Neural cell (in vitro differentiated cells): Measurements from ENCODE around the gene H6PD. TPM values are rescaled to one million over a fixed set of nuclear protein-coding genes. Genes with fewer than 3 reads are reported as not detected.

ENCODE experiments used
- H2AFZ ChIP-seq: fragments of 200-600, 300-800 bp; sonication (generic), shearing (Covaris generic); 2 replicates; pipeline ENCODE4 v1.6.0; 2014; ENCODE audit warnings: low read depth, mild to moderate bottlenecking, antibody characterized with exemption, low read length, moderate library complexity
- H3F3A ChIP-seq: fragments of 200-600 bp; shearing (Covaris generic); 2 replicates; pipeline ENCODE4 v1.6.1; 2016; ENCODE audit warnings: mild to moderate bottlenecking, moderate library complexity, mixed read lengths, antibody characterized with exemption, low read length; ENCODE audit not compliant: insufficient read depth, poor library complexity, severe bottlenecking
- H3K27ac ChIP-seq: fragments of 200-600, 300-800 bp; sonication (generic), shearing (Covaris generic); 2 replicates; pipeline ENCODE4 v1.5.1; 2014; ENCODE audit warnings: mild to moderate bottlenecking, low read length, moderate library complexity
- H3K27me3 ChIP-seq: fragments of 300-800, 200-600 bp; sonication (generic), shearing (Covaris generic); 2 replicates; pipeline ENCODE4 v1.6.0; 2014; ENCODE audit warnings: mild to moderate bottlenecking, low read depth, low read length, moderate library complexity; ENCODE audit not compliant: insufficient read depth
- H3K36me3 ChIP-seq: fragments of 300-800, 200-600 bp; sonication (generic), shearing (Covaris generic); 2 replicates; pipeline ENCODE4 v1.5.1; 2014; ENCODE audit warnings: mild to moderate bottlenecking, antibody characterized with exemption, low read length, moderate library complexity; ENCODE audit not compliant: insufficient read depth
- H3K4me2 ChIP-seq: fragments of 300-800, 200-600 bp; sonication (generic), shearing (Covaris generic); 2 replicates; pipeline ENCODE4 v1.6.0; 2014; ENCODE audit warnings: mild to moderate bottlenecking, low read length
- H3K4me3 ChIP-seq: fragments of 300-800, 200-600 bp; sonication (generic), shearing (Covaris generic); 2 replicates; pipeline ENCODE4 v1.5.1; 2014; ENCODE audit warnings: mild to moderate bottlenecking, low read length, moderate library complexity
- H3K79me2 ChIP-seq: fragments of 200-600 bp; shearing (Covaris generic); replicated peaks from 2 replicates; pipeline ENCODE4 v1.6.0; 2014; ENCODE audit warnings: mild to moderate bottlenecking, low read length, moderate library complexity; ENCODE audit not compliant: insufficient read depth
- H3K9ac ChIP-seq: fragments of 300-800, 200-600 bp; sonication (generic), shearing (Covaris generic); 2 replicates; pipeline ENCODE4 v1.6.1; 2016; ENCODE audit warnings: mild to moderate bottlenecking, low read length, mixed read lengths
- H3K9me2 ChIP-seq: fragments of 200-600 bp; shearing (Covaris generic); 2 replicates; pipeline ENCODE4 v1.6.1; 2016; ENCODE audit warnings: mild to moderate bottlenecking, low read length, mixed read lengths; ENCODE audit not compliant: insufficient read depth
- H3K9me3 ChIP-seq: fragments of 200-600, 300-800 bp; sonication (generic), shearing (Covaris generic); 2 replicates; pipeline ENCODE4 v1.6.1; 2016; ENCODE audit warnings: mild to moderate bottlenecking, mixed run types, low read length, moderate library complexity, mixed read lengths
- H4K20me1 ChIP-seq: fragments of 200-600 bp; shearing (Covaris generic); 2 replicates; pipeline ENCODE4 v1.6.1; 2016; ENCODE audit warnings: mild to moderate bottlenecking, mixed run types; ENCODE audit not compliant: insufficient read depth
- CTCF ChIP-seq: fragments of 450-650 bp; IDR thresholded peaks from 2 replicates; pipeline ENCODE4 v1.5.1; 2014; ENCODE audit warnings: antibody characterized with exemption, mild to moderate bottlenecking, moderate library complexity; ENCODE audit not compliant: poor library complexity, severe bottlenecking
- EP300 ChIP-seq: fragments of 450-650 bp; conservative IDR thresholded peaks from 2 replicates; pipeline ENCODE4 v1.6.1; 2014; ENCODE audit warnings: antibody characterized with exemption, mild to moderate bottlenecking, moderate library complexity; ENCODE audit not compliant: poor library complexity, severe bottlenecking
- EZH2 ChIP-seq: fragments of 200-600, 300-800 bp; shearing (Covaris generic), sonication (generic); IDR thresholded peaks from 2 replicates; pipeline ENCODE4 v1.6.1; 2014; ENCODE audit warnings: antibody characterized with exemption, low read length, borderline replicate concordance, mild to moderate bottlenecking; ENCODE audit not compliant: insufficient read depth, poor library complexity, severe bottlenecking
- MXI1 ChIP-seq: fragments of 450-650 bp; conservative IDR thresholded peaks from 2 replicates; pipeline ENCODE4 v1.6.1; 2014; ENCODE audit warnings: antibody characterized with exemption, mild to moderate bottlenecking; ENCODE audit not compliant: poor library complexity, severe bottlenecking
- POLR2AphosphoS5 ChIP-seq: IDR thresholded peaks from 2 replicates; pipeline ENCODE4 v1.6.1; 2012
- RAD21 ChIP-seq: fragments of 450-650 bp; conservative IDR thresholded peaks from 2 replicates; pipeline ENCODE4 v1.6.1; 2014; ENCODE audit warnings: antibody characterized with exemption, mild to moderate bottlenecking, moderate library complexity
- REST ChIP-seq: IDR thresholded peaks from 2 replicates; pipeline ENCODE4 v1.6.1; 2012; ENCODE audit warnings: borderline replicate concordance
- SMC3 ChIP-seq: fragments of 450-650 bp; conservative IDR thresholded peaks from 2 replicates; pipeline ENCODE4 v1.6.1; 2014; ENCODE audit warnings: antibody characterized with exemption, mild to moderate bottlenecking, moderate library complexity; ENCODE audit not compliant: poor library complexity
- TAF1 ChIP-seq: IDR thresholded peaks from 2 replicates; pipeline ENCODE4 v1.6.1; 2012; ENCODE audit warnings: low read depth
- polyA plus RNA-seq: library from polyadenylated mRNA; depleted of rRNA; stranded (reverse); fragments of >200 nt; gene quantifications from 2 replicates; pipeline ENCODE4 v1.2.3, GENCODE V29; 2014

Gene H6PD
- polyA plus RNA-seq, 1 donor from 2014 or later, result 4.6 TPM

GRCh38 chr1:9212735-9213134 lies 21.8 kb upstream of the H6PD start:
- Histone ChIP-seq H4K20me1 (no peaks in the 10 kb centered on the region), H3K4me3 (no peak overlapping the region), H3K9me2 (no peaks in the 10 kb centered on the region), H2AFZ (no peak overlapping the region), H3K9ac (no peak overlapping the region), H3K79me2 (no peaks in the 10 kb centered on the region), H3K27me3 (no peaks in the 10 kb centered on the region), H3K9me3 (no peaks in the 10 kb centered on the region), H3K4me2 (no peak overlapping the region), H3F3A (no peaks in the 10 kb centered on the region), H3K27ac (no peak overlapping the region), H3K36me3 (no peaks in the 10 kb centered on the region)
- no peak for TF ChIP-seq TAF1
- TF ChIP-seq EP300, result no peak
- no peak for TF ChIP-seq RAD21
- no peak for TF ChIP-seq CTCF
- TF ChIP-seq SMC3, result no peak
- no peak for TF ChIP-seq EZH2
- no peak for TF ChIP-seq REST
- no peak for TF ChIP-seq POLR2AphosphoS5
- no peak for TF ChIP-seq MXI1

GRCh38 chr1:9213956-9214355 lies 20.6 kb upstream of the H6PD start:
- Histone ChIP-seq H3K4me2 (no peak overlapping the region), H4K20me1 (no peaks in the 10 kb centered on the region), H3K9me3 (no peaks in the 10 kb centered on the region), H3K27ac (no peak overlapping the region), H3K36me3 (no peaks in the 10 kb centered on the region), H3F3A (no peaks in the 10 kb centered on the region), H3K9ac (no peak overlapping the region), H3K9me2 (no peaks in the 10 kb centered on the region), H2AFZ (no peak overlapping the region), H3K27me3 (no peaks in the 10 kb centered on the region), H3K79me2 (no peaks in the 10 kb centered on the region), H3K4me3 (no peak overlapping the region)
- no peak for TF ChIP-seq POLR2AphosphoS5
- no peak for TF ChIP-seq EZH2
- TF ChIP-seq MXI1, result no peak
- no peak for TF ChIP-seq TAF1
- TF ChIP-seq EP300, result no peak
- TF ChIP-seq RAD21, result no peak
- TF ChIP-seq CTCF, result no peak
- TF ChIP-seq SMC3, result no peak
- TF ChIP-seq REST, result no peak
